NCI-H2196 treated with DMSO at 0.1 percent for 48 hours (cell line): ENCODE data around the gene NAV2.

Experiments used
- DNase-seq: peaks from one replicate; lab custom pipeline; 2025; ENCODE audit not compliant: unreplicated experiment; lab: John Stamatoyannopoulos, UW

The NAV2 gene

DNA sequence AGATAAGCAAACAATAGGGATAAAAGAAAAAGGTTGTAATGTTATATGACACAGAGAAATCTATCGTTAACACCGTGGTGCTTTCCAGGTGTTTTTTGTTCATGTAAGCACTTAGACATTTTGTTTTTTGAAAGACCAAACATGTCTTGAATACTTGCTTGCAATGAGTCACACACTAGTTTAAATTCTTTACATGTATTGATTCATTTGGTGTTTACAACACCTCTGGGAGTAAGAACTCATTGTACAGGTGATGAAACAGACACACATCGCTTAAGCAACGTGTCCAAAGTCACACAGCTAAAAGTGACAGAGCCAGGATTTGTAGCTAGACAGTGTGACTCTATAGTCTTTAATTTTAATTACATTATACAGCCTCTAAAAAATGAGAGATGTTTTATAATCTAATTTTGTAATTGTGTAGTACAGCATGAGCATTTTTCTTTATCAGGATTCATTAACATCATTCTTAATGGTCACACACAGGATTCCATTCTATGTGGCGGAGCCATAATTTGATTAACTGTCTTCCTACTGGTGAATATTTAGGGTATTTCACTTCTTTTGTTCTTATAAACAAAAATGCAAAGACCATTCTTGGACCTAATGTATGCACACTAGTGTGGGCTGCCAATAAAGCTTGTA, 298.8 kb downstream of the NAV2 start:
- DNase-seq, result no peak

DNA sequence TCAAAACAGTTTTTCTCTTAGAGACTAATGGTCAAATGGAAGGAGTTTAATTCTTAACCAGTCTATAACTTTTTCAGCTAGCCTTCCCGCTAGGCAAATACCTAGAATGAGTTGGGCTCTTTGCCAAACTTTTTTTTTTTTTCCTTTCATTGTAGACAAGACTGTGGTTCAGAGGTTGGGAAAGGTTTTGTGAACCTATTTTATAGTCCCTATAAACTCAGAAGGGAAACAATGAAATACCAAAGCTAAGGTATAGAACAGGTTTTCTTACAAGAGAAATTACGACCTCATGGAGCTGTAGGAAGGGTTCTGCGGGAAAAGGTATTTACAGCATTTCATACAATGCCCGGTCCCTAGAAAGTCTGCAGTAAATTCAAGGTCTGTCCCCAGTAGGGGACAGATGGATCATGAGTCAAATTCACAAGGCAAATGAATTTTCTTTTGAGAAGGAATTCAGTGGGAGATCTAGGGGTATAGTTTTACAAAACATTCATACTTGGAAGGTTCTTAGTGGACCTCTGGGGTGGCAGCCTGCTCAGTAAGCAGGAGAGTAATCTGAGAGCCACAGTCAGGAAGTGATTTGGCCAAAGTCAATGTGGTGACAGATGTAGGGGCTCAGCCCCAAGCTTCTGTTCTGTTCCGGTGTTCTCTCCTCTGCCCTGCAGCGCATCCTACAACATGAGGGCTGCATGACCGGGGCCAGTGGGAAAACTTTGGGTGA, 300.9 kb downstream of the NAV2 start:
- no peak for DNase-seq

DNA sequence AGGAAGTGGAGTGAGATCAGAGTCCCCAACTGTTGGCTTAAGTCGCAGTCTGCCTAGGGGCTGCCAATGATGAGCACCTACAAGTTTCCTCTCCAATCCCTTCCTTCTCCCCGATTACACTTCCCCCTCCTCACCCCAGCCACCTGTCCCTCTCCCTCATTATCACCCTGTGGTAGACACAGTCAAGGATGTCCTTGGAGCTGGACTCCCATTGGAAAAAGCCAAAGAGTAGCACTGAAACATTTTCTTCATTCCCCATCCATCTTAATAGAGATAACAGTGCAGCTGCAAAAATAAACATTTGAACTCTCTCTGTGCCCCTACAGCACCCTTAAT, 301.4 kb downstream of the NAV2 start:
- DNase-seq, result no peak

DNA sequence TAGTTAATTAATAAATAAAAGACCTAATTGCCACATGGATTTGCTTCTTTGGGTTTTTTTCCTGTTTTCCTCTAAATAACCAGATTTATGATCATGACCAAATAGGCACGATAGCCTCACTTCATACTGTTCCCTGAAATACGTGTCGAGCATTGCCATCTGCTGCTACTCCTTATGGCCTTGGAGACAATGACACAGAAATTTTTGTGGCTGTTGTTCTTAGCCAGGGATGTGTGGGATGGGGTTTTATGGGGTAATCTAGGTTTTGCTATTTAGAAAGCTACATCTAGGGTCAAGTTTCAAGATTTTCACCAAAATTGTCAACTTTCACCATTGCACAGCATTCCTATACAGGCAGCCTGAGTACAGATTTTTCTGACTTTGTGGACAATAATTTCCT, 302.5 kb downstream of the NAV2 start:
- no peak for DNase-seq

DNA sequence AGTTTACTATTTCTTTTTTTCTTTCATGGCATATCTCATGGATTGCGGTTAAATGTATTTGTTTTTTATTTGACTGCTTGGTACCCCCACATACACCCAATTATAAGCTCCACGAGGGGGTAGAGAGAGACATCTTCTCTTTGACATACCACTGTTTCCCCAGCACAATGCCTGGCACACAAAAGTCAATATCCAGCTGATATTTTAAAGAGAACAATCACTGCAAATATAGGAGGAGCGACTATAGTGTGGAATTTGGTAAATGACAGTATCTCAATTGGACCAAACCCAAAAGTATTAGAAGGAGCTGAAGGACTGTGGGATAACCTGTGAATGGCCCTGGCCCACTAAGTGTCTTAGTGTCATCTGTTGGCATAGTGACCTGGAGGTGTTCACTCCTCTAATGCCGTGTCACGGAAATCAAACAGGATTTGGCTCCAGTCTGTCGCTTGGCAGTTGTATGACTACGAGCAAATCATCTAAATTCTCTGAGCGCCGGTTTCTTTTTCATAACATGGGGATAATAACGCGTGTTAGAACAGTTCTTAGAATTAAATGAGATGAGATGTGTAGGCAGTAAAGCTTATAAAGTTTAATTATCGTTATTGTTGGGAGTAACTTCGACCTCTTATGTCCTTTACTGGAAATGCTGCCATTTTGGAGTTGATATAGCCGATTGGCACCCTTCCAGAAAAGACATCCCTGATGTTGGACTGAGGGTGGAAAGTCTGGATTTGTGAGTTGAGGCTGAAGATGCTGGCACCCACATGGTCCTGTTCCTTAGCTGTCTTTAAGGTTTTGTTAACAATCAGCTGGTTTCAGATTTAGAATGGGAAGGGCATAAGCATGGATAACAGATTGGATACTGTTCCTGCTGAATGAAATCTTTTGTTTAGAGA, 303.1 kb downstream of the NAV2 start:
- DNase-seq, result peak; percentile 39

GRCh38 chr11:20016526-20016925, 303.9 kb downstream of the NAV2 start:
- no peak for DNase-seq

GRCh38 chr11:20017320-20017719, 304.7 kb downstream of the NAV2 start:
- DNase-seq, result no peak

DNA sequence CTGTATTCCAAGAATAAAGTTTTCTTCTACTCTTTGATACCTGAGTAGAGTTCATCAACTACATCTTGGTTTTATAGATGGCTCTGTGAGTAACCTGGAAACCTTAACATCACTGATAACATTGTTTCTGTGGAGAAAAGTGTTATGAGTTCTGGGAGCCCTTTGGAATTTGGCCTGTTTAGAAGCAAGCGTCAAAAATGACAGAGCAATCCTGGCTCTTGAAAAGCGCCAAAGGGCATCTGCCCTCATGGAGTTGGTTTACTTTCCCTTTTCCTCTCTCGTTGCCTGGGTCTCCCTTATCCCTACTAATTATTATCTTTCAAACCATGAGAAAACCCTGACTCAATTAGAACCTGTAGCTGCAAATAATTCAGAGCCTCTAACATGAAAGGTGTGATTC, 307.6 kb downstream of the NAV2 start:
- no peak for DNase-seq

- no peak for DNase-seq
Measured at GRCh38 chr11:20020716-20021115, 308.1 kb downstream of the NAV2 start.

DNA sequence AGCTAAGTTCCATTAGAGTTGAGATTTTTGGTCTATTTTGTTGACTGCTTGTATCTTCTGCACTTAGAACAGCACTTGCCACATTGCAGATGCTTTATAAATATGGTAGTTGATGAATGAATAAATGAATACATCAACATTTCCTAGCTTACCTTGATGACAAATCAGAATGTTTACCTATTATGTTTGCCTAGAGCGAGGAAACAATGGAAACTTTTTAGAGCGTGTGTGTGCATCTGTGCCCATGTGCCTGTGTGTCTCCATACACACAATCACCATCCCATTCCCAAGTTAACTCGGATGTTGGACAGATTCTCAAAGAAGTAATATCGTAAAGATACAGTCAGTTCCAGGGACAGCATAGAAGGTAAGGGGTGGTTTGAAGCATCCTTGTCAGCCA, 308.6 kb downstream of the NAV2 start:
- no peak for DNase-seq

- no peak for DNase-seq
Measured at GRCh38 chr11:20021771-20022362, 309.2 kb downstream of the NAV2 start.

DNA sequence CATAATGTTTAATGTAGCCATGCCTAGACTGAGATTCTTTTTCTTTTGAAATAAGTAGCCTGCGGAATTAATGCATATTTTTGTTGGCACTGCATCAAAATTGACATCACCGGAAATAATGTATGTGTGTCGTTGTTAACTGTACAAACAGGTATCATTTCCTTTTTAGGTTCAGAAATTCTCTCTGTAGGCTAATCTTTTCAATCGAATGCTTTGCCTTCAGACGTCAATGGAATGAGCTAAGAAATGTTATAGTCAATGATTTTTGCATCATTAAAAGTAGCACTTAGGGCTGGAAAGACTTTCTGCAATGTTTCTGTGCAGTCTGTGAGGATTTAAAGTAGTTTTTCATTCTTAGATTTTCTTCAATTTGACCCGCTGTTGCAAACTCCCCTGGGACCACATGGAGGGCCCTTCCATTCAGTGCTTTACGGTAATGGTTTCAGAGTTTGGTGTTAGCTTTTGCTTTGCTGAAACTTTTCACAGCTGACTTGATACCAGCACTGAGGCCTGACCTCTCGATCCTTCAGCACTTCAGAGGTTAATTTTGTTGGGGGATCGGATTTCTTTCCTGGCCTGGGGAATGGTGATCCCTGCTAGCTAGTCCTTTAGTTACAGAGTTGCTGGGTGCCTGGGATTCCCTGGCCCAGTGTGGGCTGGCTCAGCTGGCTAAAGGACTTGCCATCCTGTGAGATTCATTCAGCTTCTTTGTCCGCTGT, 309.9 kb downstream of the NAV2 start:
- peak; percentile 22 for DNase-seq

GRCh38 chr11:20023082-20023426, 310.4 kb downstream of the NAV2 start:
- no peak for DNase-seq

GRCh38 chr11:20024172-20024935, 311.7 kb downstream of the NAV2 start:
- no peak for DNase-seq

GRCh38 chr11:20025332-20025840, 312.7 kb downstream of the NAV2 start:
- no peak for DNase-seq

DNA sequence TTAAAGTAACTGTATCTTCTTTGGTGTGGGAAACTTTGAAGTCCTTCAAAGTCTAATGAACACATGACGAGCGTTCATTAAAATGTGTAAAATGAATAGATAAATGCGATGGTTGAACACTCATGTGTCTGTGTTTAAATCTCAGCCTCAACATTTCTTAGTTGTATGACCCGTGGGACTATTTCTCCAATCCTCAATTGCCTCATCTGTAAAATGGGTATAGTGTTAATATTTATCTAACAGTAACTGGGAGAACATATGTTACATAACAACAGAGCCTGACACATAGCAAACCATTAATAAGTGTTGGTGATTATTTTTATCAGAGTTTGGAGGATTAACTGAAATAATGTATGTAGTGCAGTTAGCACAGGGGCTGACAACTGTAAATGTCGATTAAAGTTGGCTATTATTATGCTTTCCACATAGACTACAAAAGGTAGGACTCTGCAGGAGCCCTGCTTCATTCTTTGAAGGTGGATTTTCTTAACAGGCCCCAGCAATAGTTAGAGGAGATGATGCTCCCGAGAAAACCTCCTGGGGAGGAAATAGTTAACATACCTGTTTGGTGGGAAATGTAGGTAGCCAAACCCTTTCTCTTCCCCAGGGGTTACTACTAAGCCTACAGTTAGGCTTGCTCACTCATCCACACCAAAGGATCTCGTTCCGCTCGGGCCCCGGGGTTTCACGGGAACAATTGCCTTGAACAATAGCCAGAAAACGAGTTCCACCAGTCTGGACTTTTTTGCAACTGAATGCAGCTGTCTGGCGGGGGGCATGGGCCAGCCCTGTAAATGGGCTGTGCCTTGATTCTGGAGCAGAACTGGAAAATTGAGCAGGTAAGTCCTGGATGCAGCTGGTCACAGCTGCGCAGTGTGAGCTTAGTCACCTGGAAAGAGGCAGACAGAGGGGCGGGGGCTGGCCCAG, 314.3 kb downstream of the NAV2 start:
- peak; percentile 56 for DNase-seq

GRCh38 chr11:20027556-20028013, 314.9 kb downstream of the NAV2 start:
- no peak for DNase-seq

- DNase-seq, result no peak
Measured at GRCh38 chr11:20029193-20029592, 316.6 kb downstream of the NAV2 start.

- no peak for DNase-seq
Measured at GRCh38 chr11:20030472-20030871, 317.8 kb downstream of the NAV2 start.
